K562 (cell line): Measurements from ENCODE around the gene SYDE1. TPM values are rescaled to one million over a fixed set of nuclear protein-coding genes. Genes with fewer than 3 reads are reported as not detected.
"Not testable (repeated sequence)": the region's sequence is repeated elsewhere in the genome, so short reads cannot be mapped to it uniquely, and the experiment has no call there.

ENCODE experiments used
- ATAC-seq: fragments of 200-7000 bp; cut with Tn5 transposase; 3 replicates; pipeline ENCODE4 v1.9.1; 2020; ENCODE audit warnings: moderate library complexity
- BruUV-seq: library from RNA; stranded (reverse); fragments of 400-500 nt; replicated peaks from 2 replicates; lab custom pipeline; 2021; lab: Mats Ljungman, UMichigan
- CTCF ChIA-PET: fragments of 300-600 bp; formaldehyde crosslinking; extraction: SDS; loops from one replicate; lab custom pipeline; 2021; ENCODE audit warnings: low intra/inter-chr PET ratio; lab: Yijun Ruan, JAX
- POLR2A ChIA-PET: fragments of 300-600, 350-650 bp; sonication (Branson Sonifier 250); formaldehyde crosslinking; extraction: SDS; loops from one replicate; lab custom pipeline; 2021; ENCODE audit warnings: antibody characterized with exemption, inconsistent platforms; lab: Yijun Ruan, JAX
- DNase-seq, 4 experiments: peaks; one replicate each; pipeline versions ENCODE4 v3.0.0 to v3.0.0-alpha.2; 2011 to 2018; ENCODE audit warnings: low spot score in 3 of 4, mixed read lengths in 3 of 4; ENCODE audit errors: extremely low read depth in 1 of 4
- FAIRE-seq: peaks from 2 replicates; lab custom pipeline; 2011; peaks lifted over from hg19 to GRCh38; lab: Jason Lieb, UNC
- H2AFZ ChIP-seq: 2 replicates; pipeline ENCODE4 v1.6.0; 2011; ENCODE audit warnings: low read depth, low read length, control low read depth, inconsistent platforms
- H3K27ac ChIP-seq: fragments of 200-600 bp; 3 replicates; pipeline ENCODE4 v1.8.0; 2011; ENCODE audit warnings: low read depth, mild to moderate bottlenecking, control low read depth, inconsistent platforms, low read length, moderate library complexity, mixed read lengths; ENCODE audit errors: extremely low read depth
- H3K27me3 ChIP-seq, 2 experiments: fragments of 300-600 bp in 1 of 2; 2 replicates in 1 of 2; 3 replicates in 1 of 2; pipeline versions ENCODE4 v1.6.0 to v1.8.0; 2011; ENCODE audit warnings: inconsistent platforms in 2 of 2, low read length in 2 of 2, mild to moderate bottlenecking in 1 of 2, mixed read lengths in 1 of 2, moderate library complexity in 1 of 2; ENCODE audit not compliant: control insufficient read depth in 2 of 2, insufficient read depth in 2 of 2
- H3K36me3 ChIP-seq: fragments of 300-600 bp; 3 replicates; pipeline ENCODE4 v1.8.0; 2011; ENCODE audit warnings: mild to moderate bottlenecking, low read length, inconsistent platforms; ENCODE audit not compliant: control insufficient read depth, insufficient read depth
- H3K4me1 ChIP-seq, 2 experiments: fragments of 200-600 bp in 1 of 2; replicated peaks in 1 of 2; 2 replicates in 1 of 2; 3 replicates in 1 of 2; pipeline versions ENCODE4 v1.5.1 to v1.8.0; 2011; ENCODE audit warnings: inconsistent platforms in 2 of 2, low read length in 2 of 2, mild to moderate bottlenecking in 1 of 2, mixed read lengths in 1 of 2, moderate library complexity in 1 of 2; ENCODE audit not compliant: control insufficient read depth in 2 of 2, insufficient read depth in 2 of 2
- H3K4me2 ChIP-seq: 2 replicates; pipeline ENCODE4 v1.6.1; 2011; ENCODE audit warnings: low read length, control low read depth, inconsistent platforms, mixed read lengths; ENCODE audit not compliant: insufficient read depth
- H3K4me3 ChIP-seq: fragments of 200-600 bp; sonication (generic), shearing (Covaris generic); 2 replicates; pipeline ENCODE4 v1.5.1; 2016; ENCODE audit warnings: control low read depth, inconsistent platforms
- H3K79me2 ChIP-seq: fragments of 200-600 bp; 3 replicates; pipeline ENCODE4 v1.8.0; 2011; ENCODE audit warnings: low read length, inconsistent platforms; ENCODE audit not compliant: control insufficient read depth, insufficient read depth
- H3K9ac ChIP-seq, 2 experiments: 2 replicates each; pipeline versions ENCODE4 v1.6.0 to v1.6.1; 2011; ENCODE audit warnings: low read depth in 2 of 2, low read length in 2 of 2, control low read depth in 1 of 2, inconsistent platforms in 1 of 2, mild to moderate bottlenecking in 1 of 2, mixed read lengths in 1 of 2; ENCODE audit not compliant: insufficient read depth in 1 of 2
- H3K9me1 ChIP-seq: one replicate; pipeline ENCODE4 v1.6.0; 2011; ENCODE audit warnings: inconsistent platforms, mild to moderate bottlenecking, low read length, moderate library complexity; ENCODE audit not compliant: control insufficient read depth, insufficient read depth
- H3K9me3 ChIP-seq: replicated peaks from 2 replicates; pipeline ENCODE4 v1.5.1; 2011; ENCODE audit warnings: low read depth, low read length, inconsistent platforms; ENCODE audit not compliant: control insufficient read depth, insufficient read depth
- H4K20me1 ChIP-seq: replicated peaks from 2 replicates; pipeline ENCODE4 v1.6.1; 2011; ENCODE audit warnings: low read length, inconsistent platforms, mixed read lengths; ENCODE audit not compliant: control insufficient read depth, insufficient read depth
- PPARD ChIP-seq: fragments of 250-450 bp; sonication (Bioruptor Pico); IDR thresholded peaks from 2 replicates; pipeline ENCODE4 v1.8.0; 2022; ENCODE audit warnings: inconsistent platforms, mild to moderate bottlenecking, moderate library complexity
- RAD21 ChIP-seq, 2 experiments: fragments of 250-450 bp in 1 of 2; fragments of 450-650 bp in 1 of 2; sonication (Bioruptor Pico) in 1 of 2; formaldehyde crosslinking in 1 of 2; IDR thresholded peaks in 1 of 2; conservative IDR thresholded peaks in 1 of 2; 2 replicates each; pipeline versions ENCODE4 v1.4.0 to v1.8.0; 2020 to 2022; ENCODE audit warnings: mild to moderate bottlenecking in 2 of 2, moderate library complexity in 1 of 2
- RBM25 ChIP-seq: fragments of 200-400 bp; formaldehyde crosslinking; IDR thresholded peaks from 2 replicates; pipeline ENCODE4 v1.6.1; 2018; ENCODE audit warnings: low read length, low read depth, moderate library complexity; ENCODE audit not compliant: severe bottlenecking
- RREB1 ChIP-seq: fragments of 250-450 bp; sonication (Bioruptor Pico); IDR thresholded peaks from 2 replicates; pipeline ENCODE4 v1.4.0; 2020
- SFPQ ChIP-seq: fragments of 200-400 bp; formaldehyde crosslinking; IDR thresholded peaks from 2 replicates; pipeline ENCODE4 v1.6.1; 2017; ENCODE audit warnings: mild to moderate bottlenecking, low read depth, low read length, moderate library complexity
- STAT6 ChIP-seq: sonication (generic); formaldehyde crosslinking; IDR thresholded peaks from 2 replicates; pipeline ENCODE4 v1.8.1; 2023; ENCODE audit warnings: mild to moderate bottlenecking, missing genetic modification reagents
- ZBTB12 ChIP-seq: fragments of 250-450 bp; sonication (Bioruptor Pico); IDR thresholded peaks from 2 replicates; pipeline ENCODE4 v1.4.0; 2020
- ZFP1 ChIP-seq: fragments of 450-650 bp; formaldehyde crosslinking; IDR thresholded peaks from 2 replicates; pipeline ENCODE4 v1.4.0; 2020; ENCODE audit warnings: mild to moderate bottlenecking, mixed read lengths
- WGBS: fragments of 100-300 bp; shearing (Covaris generic); methylation state at CpG from one replicate; pipeline ENCODE4 v1.1.6; 2016; ENCODE audit warnings: low coverage, mixed read lengths; ENCODE audit not compliant: insufficient coverage; ENCODE audit errors: missing lambda C conversion rate; 5-methylcytosine and 5-hydroxymethylcytosine counted together
- in situ Hi-C: fragments of 300-500 bp; cut with MboI; formaldehyde crosslinking; loops from 4 replicates; pipeline ENCODE4 v1.15.0; 2018; ENCODE audit warnings: inconsistent platforms, mixed read lengths
- intact Hi-C: fragments of 100-400 bp; cut with micrococcal nuclease; formaldehyde crosslinking; loops from 2 replicates; pipeline ENCODE4 v1.14.2; 2022
- polyA plus RNA-seq, 8 experiments: library from polyadenylated mRNA; depleted of rRNA in 4 of 8; stranded (reverse) in 5 of 8; unstranded in 3 of 8; fragments of >200 nt; fragmentation: Nextera tagmentation in 2 of 8; fragmentation: Illumina TruSeq in 1 of 8; extraction: Ambion mirVana in 2 of 8; extraction: Trizol in 1 of 8; gene quantifications; 2 replicates each; pipeline versions ENCODE4 v1.2.1 to v1.2.3, GENCODE V29; 2011 to 2014; ENCODE audit warnings: inconsistent platforms in 1 of 8, missing spikeins in 1 of 8
- total RNA-seq, 7 experiments: library from RNA; depleted of rRNA in 6 of 7; stranded (reverse); fragments of >200 nt in 6 of 7; fragmentation: Illumina TruSeq in 2 of 7; extraction: Trizol in 2 of 7; gene quantifications; 2 replicates each; pipeline versions ENCODE4 v1.2.1 to v1.2.3, GENCODE V29; 2011 to 2021; ENCODE audit warnings: low replicate concordance in 1 of 7

The SYDE1 gene
- total and polyA plus RNA-seq, 9 of the 15 experiments (the other 6 are each of a cell fraction or from before 2014, with no cell fraction given): 0.04 TPM; not detected in 8

GRCh38 chr19:15062036-15062435 is 45.2 kb upstream of the SYDE1 start (continued):
- TF ChIP-seq ZFP1 (CRISPR knock-in tag) (no peak), PPARD (CRISPR knock-in tag) (no peak), ZBTB12 (CRISPR knock-in tag) (no peak), SFPQ (no peak), RREB1 (CRISPR knock-in tag) (no peak), RAD21 (CRISPR knock-in tag; conservative IDR thresholded peaks at IDR 0.05 in 1 of 2, IDR thresholded peaks at IDR 0.05 in 1 of 2) (no peak), RBM25 (peak; percentile 22), STAT6 (CRISPR knock-in tag) (no peak)

- H2AFZ ChIP-seq, in situ Hi-C loops, H3K27me3 ChIP-seq, H3K4me3 ChIP-seq, H3K36me3 ChIP-seq, H3K9me1 ChIP-seq, H3K9ac ChIP-seq, CTCF ChIA-PET, BruUV-seq, H4K20me1 ChIP-seq, H3K79me2 ChIP-seq, intact Hi-C loops, DNase-seq, H3K9me3 ChIP-seq, H3K27ac ChIP-seq, H3K4me2 ChIP-seq, ATAC-seq, H3K4me1 ChIP-seq, POLR2A ChIA-PET: not testable (repeated sequence)
- peak; percentile 64 for FAIRE-seq
- 3% methylated on average over 4 of the region's 4 CpGs for WGBS
Measured at GRCh38 chr19:15070386-15070785, 36.8 kb upstream of the SYDE1 start.
